Activated CD4-positive, alpha-beta T cell treated with anti-CD3 and anti-CD28 coated beads for 24 hours (primary cell): ENCODE measurements around the gene NLRP7.

Experiments used
- DNase-seq, 2 donors: peaks; one replicate each; pipeline ENCODE4 v3.0.0-alpha.2; 2020; ENCODE audit warnings: low read depth in 2 of 2

Gene NLRP7

GRCh38 chr19:54873990-54874389, 73.3 kb downstream of the NLRP7 start, which contains the start of gene FCAR:
Gene FCAR (plus strand): TSS chr19:54874235. CDS start chr19:54874290, 55 bp downstream.
- no peak for DNase-seq
